GM19455 (cell line): ENCODE results near the gene GJB1.

Experiments used
- ATAC-seq: cut with Tn5 transposase; IDR thresholded peaks from one replicate; pipeline ENCODE4 v1.9.1; 2021; ENCODE audit not compliant: unreplicated experiment

The GJB1 gene

DNA sequence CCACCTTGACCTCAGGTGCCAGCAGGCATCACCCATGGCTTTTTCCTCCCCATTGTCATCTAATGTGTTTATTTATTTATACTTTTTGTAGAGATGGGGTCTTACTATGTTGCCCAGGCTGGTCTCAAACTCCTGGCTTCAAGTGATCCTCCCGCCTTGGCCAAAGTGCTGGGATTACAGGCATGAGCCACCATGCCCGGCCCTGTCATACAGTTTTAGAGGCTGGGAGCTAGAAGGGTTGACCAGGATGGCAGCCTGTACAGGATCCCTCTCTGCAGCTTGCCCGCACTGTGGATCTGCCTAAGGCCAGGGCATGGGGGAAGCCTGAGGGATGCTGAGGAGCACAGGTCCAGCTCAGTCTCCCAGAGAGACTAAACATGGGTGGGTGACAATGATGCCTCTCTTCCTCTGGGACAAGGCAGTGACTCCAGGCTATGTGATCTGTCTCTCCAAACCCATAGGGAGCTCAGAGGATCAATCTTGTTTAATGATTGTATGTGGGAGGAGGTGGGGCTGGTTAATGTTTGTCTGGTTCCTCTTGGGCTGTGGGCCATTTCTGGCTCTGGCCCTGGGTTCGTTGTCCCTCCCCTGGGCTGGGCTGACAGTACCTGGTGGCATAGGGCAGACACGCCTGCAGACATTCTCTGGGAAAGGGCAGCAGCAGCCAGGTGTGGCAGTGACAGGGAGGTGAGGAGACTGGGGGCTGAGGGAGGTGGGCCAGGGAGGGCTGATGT lies 8.3 kb upstream of the GJB1 start:
- ATAC-seq = no peak

DNA sequence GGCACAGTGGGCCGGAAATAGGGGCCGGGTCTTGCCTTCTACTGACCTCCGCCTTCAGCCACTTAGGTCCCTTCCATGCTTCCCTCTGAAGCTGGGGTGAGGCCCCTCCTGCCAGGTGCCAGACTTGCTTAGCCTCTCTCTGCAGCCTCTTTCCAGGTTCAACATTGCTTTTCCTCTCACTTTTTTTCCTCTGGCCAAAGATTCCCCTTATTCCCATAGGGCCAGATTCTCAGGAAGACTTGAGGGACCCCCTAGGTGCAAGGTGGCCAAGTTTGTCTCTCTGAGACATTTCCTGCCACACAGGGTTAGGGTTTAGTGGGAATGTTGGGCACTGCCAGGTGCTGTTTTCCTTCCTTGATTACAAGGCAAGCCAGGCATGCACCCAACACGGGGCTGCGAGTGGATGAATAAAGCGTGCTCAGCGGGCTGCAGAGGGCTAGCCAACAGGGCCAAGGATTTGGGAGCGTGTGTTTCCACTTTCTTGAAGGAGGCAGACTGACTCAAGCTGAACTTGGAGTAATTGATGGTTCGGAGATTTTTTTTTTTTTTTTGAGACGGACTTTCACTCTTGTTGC lies 7.6 kb upstream of the GJB1 start:
- ATAC-seq = no peak

DNA sequence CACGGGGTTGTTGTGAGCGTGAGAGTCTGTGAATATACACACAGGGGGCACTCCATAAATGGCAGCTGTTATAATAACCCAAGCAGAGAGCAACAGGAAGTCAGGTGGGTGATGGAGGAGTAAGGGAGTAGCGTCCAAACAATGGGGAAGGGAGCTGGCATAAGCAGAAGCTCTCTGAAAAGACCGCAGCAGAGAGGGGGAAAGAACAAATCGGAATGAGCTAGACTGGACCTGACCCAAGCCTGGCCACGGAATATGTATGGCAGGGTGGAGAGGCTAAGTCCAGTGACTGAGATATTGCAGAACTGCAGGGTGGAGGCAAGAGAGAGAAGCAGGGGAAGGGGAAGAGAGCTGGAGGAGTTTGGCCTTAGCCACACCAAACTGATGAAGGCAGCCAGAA lies 6.5 kb upstream of the GJB1 start:
- ATAC-seq = no peak

DNA sequence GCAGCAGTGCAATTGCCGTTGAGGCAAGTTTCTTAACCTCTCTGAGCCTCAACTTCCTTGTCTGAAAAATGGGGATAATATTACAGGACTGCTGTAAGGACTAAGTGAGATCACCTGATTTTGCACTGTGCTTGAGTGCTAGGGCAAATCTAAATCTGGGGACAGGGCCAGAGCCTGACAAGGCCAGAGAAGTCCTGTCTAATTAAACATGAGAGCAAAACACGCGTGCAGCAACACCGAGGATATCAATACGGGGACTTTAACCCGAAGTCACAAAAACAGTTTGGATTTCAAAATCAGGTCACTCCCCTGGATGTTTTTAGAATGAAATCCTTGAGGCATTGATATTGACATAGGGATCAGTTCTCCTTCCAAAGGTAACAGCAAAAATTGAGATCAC lies 5.7 kb upstream of the GJB1 start:
- no peak for ATAC-seq

DNA sequence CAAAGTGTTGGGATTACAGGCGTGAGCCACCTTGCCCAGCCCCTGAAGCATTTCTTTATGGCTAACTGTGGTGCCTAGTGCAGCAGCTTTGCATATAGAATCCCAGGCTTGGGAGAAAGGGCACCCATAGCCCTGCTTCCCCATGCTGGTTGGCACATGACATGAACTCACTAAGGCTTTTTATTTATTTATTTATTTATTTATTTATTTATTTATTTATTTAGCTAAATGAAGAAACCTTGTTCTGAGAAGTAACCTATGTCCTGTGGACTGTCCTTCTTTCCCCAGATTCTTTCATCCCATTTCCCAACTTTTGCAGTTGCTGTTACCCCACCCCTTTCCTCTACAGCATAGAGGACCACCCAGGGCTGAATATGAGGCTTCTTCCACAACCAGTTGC lies 1.9 kb upstream of the GJB1 start:
- ATAC-seq = no peak

DNA sequence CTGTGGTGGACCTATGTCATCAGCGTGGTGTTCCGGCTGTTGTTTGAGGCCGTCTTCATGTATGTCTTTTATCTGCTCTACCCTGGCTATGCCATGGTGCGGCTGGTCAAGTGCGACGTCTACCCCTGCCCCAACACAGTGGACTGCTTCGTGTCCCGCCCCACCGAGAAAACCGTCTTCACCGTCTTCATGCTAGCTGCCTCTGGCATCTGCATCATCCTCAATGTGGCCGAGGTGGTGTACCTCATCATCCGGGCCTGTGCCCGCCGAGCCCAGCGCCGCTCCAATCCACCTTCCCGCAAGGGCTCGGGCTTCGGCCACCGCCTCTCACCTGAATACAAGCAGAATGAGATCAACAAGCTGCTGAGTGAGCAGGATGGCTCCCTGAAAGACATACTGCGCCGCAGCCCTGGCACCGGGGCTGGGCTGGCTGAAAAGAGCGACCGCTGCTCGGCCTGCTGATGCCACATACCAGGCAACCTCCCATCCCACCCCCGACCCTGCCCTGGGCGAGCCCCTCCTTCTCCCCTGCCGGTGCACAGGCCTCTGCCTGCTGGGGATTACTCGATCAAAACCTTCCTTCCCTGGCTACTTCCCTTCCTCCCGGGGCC lies 1.2 kb downstream of the GJB1 start:
- no peak for ATAC-seq

DNA sequence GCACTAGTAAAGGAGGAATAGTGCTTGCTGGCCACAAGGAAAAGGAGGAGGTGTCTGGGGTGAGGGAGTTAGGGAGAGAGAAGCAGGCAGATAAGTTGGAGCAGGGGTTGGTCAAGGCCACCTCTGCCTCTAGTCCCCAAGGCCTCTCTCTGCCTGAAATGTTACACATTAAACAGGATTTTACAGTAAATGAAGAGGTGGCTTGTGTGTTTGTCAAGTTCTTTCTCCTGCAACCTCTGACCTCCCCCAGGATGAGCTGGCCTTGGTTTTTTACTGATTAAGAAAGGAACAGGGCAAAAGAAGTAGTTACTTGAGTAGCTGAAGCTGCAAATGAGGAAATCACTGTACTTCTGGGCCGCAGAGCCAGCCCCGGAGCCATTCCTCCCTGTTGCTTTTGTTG lies 2.0 kb downstream of the GJB1 start:
- no peak for ATAC-seq

DNA sequence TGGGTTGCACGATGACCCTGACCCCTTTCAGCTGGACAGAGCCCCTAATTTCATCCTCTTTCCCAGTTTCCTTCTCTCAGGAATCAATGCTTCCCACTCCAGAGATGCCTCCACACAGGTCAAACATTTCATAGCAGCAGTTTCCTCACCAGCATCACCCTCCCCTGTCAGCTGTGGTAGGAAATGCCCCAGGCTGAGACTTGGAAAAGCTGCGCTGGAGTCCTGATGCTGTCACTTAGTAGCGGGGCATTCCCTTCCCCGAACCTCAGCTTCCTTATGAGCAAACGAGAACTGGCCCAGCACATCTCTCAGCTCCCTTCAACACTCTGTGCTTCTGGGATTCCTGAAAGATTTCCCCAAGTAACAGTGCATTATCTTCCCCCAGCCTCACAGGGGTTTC lies 2.7 kb downstream of the GJB1 start:
- ATAC-seq = no peak

DNA sequence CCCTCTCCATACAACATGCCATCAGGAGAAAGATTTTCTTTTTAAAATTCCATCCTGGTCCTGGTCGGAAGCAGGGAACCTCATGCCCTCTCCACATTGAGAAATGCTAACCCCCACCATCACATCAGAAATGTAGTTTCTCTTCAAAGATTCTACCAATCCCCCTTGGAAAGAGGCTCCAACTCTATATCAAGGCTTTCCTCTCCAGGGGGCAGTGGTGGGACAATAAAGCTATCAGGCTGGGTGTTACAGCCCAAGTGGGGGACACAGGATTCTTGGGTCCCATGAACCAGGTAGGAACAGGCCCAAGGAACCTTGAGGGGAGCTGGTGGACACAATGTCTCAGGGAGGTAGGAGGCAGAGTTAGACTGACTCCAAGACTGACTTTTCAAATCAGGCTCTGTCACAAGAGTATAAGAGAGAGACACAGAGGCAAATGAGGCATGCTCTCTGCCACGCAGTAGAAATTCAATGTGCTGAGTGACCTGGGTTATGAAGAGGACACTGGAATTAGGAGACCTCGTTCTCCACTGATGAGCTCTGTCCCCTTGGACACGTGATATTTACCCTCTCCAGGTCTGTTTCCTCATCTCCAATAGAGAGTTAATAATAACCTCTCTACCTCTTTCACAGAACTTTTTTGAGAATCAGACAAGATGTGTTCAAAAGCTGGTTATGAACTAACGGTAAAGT lies 4.5 kb downstream of the GJB1 start:
- no peak for ATAC-seq

DNA sequence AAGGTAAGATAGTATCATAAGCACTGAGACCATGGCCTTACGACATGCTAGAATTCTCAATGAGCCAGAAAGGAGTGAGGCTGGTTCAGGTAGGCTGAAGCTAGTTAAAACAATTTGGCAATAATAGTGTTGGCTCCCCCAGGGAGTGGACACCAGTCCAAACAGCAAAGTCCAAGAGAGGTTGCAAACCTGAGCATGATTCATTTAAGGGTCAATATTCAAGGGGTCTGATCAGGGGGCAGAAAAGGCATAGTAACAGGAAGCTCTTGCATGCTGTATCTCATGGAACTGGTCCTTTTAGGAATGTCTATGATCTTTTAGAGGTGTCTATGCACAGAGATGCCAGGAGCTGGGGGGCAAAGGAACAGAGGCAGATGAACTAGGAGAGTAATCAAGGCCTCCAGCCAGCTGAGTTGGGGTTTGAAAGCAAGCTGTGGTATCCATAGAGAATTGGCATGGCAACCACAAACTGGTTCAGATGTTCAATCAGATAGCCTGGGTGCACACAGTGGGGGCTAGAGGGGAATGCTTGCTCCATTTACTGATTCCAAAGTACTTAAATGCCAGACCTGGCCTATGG lies 5.1 kb downstream of the GJB1 start:
- no peak for ATAC-seq

DNA sequence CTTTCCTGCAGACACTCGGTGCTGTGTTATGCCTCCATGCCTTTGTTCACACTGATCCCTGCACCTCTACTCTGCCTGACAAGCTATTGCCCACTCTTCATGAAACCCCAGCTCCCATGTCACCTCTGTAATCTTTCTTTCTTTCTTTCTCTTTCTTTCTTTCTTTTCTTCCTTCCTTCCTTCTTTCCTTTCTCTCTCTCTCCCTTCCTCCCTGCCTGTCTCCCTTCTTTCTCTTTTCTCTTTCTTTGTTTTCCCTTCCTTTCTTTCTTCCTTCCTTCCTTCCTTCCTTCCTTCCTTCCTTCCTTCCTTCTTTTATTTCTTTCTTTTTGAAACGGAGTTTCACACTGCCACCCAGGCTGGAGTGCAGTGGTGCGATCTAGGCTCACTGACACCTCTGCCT lies 12.5 kb downstream of the GJB1 start:
- no peak for ATAC-seq

DNA sequence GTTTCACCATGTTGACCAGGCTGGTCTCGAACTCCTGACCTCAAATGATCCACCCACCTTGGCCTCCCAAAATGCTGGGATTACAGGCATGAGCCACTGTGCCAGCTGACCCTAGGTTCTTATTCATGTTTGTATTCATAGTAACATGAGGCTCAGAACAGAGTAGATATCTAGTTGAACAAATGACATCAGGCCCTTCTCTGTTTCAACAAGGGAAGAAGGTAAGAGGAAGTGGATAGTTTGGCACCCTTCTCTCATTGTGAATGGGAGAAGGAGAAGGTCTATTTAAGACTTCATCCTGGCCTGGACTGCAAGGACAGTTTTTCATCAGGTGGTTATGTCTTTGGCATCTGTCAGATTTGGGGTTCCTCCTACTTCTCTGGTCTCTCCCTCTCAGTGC lies 13.8 kb downstream of the GJB1 start:
- ATAC-seq = no peak

DNA sequence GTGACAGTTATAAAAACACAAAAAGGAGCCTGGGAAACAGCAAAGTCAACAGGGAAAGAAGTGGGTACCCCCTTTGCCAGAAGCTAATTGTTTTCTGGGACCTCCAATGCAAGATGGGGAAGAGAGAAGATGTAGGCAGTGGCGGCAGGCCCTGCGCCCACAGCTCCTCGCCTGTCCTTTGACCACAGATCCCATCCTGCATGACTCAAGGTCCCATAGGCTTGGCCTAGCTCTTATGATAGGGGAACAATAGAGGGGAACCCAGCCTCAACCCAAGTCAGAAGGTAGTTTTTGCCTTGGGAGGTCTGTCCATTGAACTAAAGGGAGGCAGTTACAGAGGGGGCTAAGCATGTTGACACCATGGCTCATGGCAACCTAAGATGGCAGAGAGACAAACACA lies 16.8 kb downstream of the GJB1 start:
- no peak for ATAC-seq

DNA sequence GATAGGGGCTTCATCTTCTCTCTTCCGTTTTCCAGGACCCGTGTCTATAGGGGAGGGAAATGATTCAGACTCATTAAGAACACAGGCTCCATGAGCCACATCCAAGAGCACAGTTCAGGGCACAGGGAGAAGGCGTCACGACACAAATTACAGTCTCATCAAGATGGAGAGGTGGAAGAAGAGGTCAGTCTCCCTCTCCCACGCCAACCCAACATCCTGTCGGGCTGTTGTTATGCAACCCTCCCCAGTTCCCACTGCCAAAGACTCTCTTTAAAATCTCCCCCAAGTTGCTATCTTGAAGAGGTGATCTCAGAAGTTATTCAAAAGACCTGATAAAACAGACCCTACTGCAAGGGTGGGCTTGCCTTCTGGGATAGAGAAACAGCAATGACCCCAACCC lies 18.3 kb downstream of the GJB1 start:
- ATAC-seq = no peak

DNA sequence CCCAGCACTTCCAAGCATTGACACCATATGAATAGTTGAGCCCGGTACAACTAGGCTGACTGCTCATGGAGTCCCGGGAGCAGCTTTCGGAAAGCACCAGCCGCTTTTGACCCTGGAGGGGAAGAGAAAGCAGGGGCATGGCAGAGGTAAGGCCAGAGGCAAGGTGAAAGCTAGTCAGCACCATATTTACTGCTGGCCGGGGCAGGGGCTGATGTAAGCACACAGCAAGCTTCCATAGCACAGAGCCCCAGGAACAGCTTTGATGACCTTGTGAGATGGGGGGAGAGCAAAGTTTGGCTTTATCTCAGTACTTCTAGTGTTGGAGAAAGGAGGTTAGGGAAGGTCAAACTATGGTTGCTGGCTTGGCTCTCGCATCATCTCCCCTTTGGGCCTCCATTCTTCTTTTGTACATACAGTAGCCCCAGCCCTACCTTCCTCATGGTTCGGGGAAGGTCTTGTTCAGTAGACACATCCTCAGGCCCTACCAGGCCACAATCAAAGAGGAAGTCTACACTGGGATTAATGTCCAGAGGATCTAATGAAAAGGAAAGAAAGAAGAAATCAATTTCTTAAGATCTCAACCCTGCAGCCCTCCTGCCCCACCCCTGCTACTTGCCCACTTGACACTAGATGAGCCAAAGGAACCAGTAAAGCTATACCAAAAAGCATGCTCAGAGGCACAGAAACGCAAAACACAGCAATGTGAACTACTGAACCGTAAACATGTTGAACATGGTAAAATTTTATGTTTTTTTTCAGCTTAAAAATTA lies 21.5 kb downstream of the GJB1 start:
- ATAC-seq = no peak

DNA sequence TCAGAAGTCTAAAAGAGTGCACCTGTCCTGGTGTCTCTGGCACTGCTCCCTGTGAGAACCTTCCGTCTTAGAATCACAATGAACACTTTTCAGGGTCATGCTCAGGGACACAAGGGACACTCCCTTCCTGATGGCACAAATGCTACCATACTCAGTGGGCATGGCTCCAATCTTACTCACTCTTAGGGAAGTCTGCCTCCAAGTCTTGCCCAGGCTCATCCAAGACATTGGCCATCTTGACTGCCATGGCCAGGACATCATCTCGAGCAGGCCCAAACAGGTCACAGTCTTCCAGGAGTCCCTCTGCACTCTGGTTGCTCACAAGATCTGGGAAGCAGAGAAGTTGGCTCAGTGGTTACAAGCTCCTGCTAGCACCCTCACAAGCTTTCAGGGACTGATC lies 22.1 kb downstream of the GJB1 start:
- no peak for ATAC-seq

DNA sequence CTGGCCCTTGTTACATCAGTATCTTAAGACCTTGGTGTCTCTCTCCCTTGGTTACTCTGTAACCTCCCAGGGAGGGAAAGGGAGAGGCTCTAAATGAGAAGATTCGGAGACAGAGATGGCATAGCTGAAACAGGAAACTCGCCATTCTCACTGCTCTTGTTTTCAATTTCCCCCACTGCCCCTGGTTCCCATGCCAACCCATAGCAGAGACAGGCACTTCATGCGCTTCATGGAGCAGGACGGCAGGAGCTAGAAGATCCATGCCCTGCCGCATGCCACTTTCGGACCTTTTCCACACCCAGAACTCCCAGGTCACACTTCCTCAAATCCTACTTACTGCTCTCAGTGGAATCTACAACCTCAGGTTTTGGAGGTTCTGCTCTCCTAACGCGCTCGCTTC lies 27.8 kb downstream of the GJB1 start:
- ATAC-seq = no peak

DNA sequence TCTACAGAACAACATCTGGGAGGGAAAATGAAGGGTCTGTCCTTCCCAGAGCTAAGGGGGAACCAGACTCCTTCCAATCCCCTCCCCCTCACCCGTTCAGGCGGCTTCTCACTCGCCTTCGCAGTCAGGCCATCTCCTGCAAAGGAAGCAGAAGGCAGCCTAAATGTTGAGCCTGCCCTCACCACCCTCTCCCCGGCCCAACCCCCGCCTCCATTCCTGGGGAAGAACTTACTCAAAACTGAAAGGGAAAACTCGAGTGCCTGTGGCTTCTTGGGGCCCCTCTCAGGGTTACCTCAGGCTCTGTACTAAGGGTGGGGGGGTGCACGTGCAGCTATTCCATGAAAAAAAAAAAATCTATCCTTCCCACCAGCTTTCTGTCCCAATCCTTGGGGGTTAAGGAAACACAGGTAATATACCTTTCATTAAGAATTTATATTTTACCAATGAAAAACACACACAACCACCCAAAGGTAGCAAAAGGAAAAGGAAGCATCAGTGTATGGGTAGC lies 28.5 kb downstream of the GJB1 start:
- no peak for ATAC-seq

DNA sequence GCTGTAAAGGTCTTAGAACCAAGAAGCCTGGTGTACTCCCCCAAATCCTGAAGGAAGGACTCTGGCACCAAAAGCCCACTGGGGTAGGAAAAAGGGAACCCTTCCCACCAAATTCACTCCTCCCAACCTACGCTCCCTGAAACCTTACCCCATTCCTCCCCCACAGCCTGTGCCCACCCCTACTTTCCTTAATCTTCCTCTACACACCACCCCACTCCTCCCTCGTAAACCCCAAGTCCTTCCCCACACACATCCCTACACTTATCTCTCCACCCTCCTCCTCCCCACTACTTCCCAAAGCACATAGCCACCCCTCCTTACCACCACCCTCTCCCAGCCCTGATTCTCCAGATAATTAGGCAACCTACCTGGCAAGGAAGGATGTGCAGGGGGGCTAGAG lies 29.2 kb downstream of the GJB1 start:
- ATAC-seq = no peak

DNA sequence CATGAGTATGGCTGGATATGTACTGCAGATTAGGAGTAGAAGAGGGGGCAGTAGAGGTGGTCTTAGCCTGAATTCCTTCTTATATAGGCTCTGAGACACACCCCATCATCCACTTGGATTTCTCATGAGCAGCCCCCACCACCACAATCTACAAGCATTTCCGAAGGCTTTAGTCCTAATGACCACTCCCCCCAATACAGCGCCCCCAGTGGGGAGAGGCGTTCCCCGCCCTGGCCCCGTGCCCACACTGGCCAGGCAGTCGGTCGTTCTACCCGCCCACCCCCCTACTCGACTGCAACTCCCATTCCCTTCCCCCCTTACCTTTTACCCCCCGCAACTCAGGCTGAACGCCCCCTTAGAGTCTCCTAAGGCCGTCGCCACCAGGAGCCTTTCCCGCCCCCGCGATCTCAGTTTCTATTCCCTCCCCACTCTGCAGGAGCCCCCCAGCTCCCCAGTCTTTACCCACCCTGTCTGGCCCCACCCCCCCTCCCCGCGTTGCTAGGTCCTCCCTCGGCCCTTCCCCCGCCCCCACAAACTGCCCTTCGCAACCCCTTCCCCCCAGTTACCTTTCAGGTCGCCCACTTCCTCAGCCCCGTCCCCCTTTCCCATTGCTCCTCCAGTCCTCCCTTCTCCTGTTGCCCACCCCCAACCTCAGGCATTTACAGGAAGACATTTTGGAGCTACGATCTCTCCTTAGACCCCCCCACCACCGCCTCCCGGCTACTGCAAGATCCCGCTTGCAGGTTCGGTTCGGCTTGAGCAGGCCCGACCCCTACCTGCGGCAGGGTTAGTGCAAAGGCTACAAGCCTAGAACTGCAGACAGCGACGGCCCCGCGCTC lies 30.4 kb downstream of the GJB1 start:
- no peak for ATAC-seq
